HG03060 (cell line): Measurements from ENCODE around the gene POLE3.
"Not testable (repeated sequence)": the region's sequence is repeated elsewhere in the genome, so short reads cannot be mapped to it uniquely, and the experiment has no call there.

Source experiments
- ATAC-seq: cut with Tn5 transposase; IDR thresholded peaks from one replicate; pipeline ENCODE4 v1.9.1; 2021; ENCODE audit warnings: low read depth, moderate number of reproducible peaks; ENCODE audit not compliant: unreplicated experiment

POLE3 gene

DNA sequence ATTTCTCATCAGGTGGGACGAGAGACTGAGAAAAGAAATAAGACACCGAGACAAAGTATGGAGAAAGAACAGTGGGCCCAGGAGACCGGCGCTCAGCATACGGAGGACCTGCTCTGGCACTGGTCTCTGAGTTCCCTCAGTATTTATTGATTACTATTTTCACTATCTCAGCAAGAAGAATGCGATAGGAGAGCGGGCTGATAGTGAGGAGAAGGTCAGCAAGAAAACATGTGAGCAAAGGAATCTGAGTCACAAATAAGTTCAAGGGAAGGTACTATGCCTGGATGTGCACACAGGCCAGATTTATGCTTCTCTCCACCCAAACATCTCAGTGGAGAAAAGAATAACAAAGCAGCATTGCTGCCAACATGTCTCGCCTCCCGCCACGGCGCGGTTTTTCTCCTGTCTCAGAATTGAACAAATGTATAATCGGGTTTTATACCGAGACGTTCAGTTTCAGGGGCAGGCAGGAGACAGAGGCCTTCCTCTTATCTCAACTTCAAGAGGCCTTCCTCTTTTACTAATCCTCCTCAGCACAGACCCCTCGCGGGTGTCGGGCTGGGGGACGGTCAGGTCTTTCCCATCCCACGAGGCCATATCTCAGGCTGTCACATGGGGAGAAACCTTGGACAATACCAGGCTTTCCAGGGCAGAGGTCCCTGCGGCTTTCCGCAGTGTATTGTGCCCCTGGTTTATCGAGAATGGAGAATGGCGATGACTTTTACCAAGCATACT lies 31.2 kb downstream of the POLE3 start:
- ATAC-seq = not testable (repeated sequence)

DNA sequence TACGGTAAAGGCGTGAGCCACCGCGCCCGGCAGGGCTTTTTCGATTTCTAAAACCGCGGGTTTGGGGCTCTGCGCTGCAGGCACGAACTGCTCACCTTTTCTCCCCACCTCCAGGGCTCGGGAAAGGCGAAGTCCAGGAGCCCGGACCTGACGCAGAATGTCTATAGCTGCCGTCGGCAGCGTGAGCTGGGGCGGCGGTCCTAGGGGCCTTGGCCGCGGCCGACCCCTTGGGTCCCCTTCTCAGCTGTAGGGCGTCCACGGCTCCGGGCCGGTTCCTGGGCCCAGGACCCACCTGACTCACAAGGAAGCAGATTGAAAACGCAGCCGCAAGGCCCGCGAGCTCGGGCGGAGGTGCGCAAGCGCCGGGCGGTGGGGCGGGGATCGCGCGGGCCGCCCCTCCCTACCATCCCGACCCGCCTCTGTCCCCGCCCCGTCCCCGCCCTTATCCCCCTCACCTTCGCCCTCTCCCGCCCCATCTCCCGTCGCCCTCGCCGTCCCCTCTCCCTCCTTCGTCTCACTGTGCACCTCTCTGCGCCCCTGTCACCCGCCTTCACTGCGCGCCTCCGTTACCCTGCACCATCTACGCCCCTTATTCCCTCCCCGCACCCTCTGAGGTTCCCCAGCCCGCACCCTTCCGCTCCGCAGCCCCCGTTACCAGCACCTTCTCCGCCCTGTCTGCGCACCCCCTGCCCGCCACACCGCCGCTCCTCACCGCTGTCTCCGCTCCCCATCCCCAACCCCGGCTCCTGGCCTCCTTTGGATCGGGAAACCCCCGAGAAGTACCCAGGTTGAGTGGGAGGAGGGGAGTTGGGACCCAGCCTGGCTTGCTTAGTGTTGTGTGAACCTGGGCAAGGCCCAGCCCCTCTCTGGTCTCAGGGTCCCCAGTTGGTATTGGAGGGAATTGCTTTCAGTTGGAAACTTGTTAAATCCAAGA lies 33.6 kb downstream of the POLE3 start, which contains the start of gene HDHD3:
HDHD3 (minus strand) TSS at position 353 of the 934 bp plus-strand sequence. CDS start 2,632 bp downstream, outside the sequence.
- no peak for ATAC-seq

DNA sequence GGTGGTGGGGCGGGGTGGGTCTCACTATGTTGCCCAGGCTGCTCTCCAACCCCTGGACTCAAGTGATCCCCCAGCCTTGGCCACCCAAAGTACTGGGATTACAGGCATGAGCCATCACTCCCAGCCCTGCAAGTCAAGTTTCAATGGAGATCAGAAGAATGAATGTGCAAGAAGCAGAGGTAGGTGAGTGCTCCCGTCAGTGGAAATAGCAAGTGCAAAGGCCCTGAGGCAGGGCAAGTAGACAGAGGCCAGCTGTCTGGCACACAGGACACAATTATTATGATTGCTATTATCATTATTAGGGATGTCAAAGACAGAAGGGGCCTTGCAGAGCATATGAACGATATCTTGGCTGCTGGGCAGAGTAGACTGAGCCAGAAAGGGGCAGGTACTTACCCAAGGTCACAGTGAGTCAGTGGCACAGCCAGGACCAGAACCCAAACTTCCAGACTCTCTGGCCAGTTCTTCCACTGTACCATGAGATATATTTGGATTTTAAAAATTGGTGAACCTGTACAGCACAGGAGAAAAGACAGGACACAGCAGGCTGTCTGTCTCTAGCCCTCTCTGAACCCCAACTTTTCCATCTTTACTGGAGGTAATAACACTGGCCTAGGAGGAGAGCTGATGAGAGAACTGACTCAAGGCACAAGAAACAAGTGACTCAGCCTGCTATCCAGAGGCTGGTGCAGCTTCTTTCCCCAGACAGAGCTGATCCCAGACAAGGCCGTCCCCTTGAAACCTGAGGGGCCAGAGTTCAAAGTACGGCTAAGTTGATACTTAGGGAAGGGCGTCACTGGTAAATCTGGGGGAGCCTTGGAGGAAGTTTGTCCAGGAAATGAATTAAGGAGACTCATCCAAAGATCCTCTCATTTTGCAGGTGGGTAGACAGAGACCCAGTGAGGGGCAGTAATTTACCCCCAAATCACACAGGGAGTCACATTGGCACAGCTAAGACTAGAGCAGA lies 35.1 kb downstream of the POLE3 start:
- ATAC-seq = no peak

DNA sequence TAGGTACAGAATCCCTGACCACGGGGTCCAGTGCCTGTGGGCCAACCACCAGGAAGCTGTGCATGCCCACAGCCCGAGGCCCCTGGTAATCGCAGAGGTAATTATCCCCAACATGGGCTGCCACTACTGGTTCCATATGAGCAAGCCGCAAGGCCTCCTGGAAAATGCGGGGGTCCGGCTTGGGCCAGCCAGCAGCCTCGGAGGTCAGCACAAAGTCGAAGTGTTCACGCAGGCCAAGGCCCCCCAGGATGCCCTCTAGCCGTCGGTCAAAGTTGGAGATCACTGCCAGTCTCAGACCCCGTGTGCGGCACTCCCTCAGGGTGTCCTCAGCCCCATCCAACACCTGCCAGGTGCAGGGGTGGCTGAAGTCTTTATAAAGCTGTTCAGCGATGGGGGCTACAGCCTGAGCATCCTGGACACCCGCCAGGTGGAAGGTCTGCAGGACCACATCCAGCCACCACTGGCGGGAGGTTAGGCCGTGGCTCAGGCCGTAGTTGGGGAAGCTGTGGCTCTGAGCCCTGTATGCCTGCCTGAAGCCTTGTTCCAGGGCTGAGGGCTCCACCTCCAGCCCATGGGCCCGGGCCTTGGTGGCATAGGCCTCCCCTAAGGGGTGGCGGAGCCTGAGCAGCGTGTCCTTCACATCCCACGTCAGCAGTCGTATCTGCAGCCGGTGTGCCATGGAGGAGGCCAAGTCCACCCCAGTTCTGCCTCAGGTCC lies 36.6 kb downstream of the POLE3 start:
- no peak for ATAC-seq

DNA sequence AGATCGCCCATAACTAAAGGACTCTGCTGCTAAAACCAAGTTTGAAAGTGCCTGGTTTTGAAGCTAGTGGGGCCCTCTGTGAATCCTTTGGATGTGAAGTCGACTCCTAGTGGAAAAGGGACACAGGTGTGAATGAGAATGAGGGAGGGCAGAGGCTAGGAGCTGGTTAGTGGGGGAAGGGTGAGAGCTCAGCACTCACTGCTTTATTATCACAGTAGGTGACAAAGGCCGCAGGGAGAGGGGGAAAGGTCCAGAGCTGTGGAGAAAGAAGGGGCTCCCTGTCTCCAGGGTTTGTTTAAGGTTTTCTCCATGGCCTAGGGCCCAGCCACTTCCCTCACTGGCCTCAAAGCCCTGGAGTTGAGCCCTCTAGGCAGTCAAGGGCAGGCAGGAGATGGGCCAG lies 37.2 kb downstream of the POLE3 start:
- ATAC-seq = no peak

DNA sequence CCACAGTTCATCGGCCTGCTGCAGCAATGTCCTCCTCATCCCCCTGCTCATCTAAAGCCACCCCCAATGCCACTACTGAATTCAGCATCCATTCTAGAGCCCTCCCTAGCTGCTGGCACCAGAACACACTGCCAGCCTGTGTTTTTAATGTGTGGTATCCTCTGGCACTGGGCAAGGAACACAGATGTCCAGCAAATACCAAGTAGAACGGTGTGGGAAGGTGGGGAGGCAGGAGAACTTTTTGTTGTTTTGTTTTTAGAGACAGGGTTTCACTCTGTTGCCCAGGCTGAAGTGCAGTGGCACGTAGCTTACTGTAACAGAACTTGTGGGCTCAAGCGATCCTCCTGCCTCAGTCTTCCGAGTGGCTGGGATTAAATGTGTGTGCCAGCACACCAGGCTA lies 38.4 kb downstream of the POLE3 start:
- ATAC-seq = no peak

DNA sequence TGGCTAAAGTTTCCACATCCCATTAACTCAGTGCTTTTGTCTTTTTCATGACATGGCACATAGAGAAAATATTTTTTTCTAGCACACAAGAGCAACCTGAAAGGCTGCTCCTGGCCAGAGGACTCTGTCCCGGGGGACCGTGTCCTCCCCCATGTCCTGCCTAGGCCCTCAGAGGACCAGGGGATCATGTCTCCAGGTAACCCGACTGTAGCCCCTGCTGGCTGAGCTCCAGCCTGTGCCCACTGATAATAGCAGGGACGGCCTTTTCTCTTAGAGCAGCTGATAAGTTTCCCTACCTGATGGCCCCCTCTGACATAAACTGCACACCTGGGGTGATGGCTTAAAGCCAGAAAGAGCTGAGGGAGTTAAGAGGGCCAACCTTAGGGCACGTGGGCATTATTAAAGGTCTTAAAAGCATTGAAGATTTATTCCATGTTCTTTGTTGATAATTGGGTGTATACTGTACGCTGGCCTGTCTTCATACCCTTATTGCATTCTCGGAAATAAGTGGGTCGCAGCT lies 39.6 kb downstream of the POLE3 start:
- ATAC-seq = no peak

DNA sequence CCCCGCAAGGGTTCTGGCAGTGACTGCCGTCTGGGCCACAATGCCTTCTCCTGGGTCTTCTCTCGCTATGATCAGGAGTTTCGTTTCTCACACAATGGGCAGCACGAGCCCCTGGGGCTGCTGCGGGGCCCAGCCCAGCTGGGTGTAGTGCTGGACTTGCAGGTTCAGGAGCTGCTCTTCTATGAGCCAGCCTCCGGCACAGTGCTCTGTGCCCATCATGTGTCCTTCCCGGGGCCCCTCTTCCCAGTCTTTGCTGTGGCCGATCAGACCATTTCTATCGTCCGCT lies 40.7 kb downstream of the POLE3 start:
- ATAC-seq = no peak

DNA sequence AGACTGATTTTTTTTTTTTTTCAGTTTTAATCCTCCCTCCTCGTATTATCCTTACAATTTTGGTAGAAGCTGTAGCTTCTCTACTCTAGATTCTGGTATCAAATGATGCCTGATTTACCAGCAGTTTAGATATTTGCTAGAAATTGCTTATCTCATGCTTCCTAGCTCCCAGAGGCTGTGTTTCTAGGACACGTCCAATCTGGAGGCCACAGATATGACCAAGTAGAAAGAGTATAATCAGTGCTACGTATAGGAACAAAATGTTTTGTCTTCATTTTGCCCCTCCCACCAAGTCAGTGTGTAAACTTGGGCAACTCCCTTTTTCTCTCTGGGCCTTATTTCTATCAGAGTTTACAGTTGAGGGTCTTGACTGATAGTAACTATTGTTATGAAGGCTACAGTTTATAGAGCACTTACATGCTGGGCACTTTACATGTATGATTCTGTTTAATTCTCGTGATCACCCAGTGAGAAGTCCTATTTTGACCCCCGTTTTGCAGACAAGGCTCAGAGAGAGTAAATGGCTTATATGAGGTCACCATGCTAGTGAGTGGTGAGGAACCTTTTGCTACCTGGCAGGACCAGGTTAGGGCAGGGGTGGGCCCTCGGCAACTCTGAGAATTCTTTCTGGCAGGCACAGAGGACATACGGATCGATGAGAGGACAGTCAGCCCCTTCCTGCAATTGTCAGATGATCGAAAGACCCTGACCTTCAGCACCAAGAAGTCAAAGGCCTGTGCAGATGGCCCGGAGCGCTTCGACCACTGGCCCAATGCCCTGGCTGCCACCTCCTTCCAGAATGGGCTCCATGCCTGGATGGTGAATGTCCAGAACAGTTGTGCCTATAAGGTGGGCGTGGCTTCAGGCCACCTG lies 41.3 kb downstream of the POLE3 start:
- no peak for ATAC-seq

DNA sequence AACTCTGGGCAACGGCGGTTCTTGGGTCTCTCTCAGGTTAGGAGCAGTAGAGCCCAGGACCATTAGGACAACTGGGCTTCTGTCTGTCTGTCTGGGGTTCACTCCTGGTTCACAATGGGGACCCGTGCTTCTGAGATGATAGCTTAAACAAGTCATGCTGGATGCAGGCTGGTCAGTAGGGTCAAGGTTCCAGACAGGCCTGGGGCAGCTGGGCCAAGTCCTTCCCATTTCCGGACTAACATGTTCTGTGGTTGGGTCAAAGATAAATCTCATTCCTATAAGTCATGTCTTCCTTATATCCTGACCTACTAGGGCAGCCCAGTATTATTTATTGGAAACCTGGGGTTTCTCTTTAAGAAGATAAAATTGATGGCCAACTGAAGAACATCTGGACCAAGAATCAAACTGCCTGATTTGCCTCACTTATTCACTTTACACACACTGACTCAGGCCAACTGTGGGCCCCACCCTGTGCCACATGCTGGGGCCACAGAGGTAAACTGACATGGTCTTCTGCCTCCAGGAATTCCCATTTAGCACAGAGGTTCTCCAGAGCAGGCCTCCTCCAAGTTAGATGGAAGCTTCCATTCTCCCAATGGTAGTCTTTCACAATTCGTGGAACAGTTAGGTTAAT lies 42.0 kb downstream of the POLE3 start:
- no peak for ATAC-seq

DNA sequence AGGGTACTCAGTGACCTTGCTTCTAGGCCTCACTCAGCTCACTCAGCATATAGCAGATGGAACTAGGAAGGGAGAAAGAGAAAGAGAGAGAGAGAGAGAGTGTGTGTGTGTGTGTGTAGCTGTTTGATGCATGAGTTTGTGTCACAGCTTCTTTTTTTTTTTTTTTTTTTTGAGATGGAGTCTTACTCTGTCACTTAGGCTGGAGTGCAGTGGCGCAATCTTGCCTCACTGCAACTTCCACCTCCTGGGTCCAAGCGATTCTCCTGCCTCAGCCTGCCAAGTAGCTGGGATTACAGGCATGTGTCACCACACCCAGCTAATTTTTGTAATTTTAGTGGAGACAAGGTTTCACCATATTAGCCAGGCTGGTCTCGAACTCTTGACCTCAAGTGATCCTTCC lies 44.8 kb downstream of the POLE3 start:
- ATAC-seq = not testable (repeated sequence)

DNA sequence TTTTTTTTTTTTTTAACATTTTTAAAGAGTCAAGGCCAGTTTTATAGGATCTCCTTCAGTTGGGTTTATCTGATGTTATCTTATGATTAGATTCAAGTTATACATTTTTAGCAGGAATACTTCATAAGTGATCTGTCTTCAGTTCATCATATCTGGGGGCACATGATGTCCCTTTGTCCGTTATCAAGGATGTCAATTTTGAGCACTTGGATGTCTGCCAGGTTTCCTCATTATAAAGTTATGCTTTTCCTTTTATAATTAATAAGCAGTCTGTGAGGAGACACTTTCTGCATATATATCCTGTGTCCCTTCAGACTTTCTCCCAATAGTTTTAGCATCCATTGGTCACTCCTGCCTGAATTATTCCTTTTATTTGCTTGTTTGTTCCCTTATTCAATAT lies 45.5 kb downstream of the POLE3 start:
- ATAC-seq = no peak

DNA sequence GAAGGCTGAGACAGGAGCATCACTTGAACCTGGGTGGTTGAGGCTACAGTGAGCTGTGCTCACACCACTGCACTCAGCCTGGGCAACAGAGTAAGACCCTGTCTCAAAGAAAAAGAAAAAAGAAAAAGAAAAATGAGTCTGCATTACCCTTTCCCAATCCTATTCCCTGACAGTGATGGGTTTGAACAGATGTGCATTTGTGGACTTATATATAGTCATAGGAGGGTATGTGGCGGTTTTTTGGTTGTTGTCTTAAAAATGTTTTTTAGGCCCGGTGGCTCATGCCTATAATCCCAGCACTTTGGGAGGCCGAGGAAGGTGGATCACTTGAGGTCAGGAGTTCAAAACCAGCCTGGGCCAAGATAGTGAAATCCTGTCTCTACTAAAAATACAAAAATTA lies 47.1 kb downstream of the POLE3 start:
- no peak for ATAC-seq

DNA sequence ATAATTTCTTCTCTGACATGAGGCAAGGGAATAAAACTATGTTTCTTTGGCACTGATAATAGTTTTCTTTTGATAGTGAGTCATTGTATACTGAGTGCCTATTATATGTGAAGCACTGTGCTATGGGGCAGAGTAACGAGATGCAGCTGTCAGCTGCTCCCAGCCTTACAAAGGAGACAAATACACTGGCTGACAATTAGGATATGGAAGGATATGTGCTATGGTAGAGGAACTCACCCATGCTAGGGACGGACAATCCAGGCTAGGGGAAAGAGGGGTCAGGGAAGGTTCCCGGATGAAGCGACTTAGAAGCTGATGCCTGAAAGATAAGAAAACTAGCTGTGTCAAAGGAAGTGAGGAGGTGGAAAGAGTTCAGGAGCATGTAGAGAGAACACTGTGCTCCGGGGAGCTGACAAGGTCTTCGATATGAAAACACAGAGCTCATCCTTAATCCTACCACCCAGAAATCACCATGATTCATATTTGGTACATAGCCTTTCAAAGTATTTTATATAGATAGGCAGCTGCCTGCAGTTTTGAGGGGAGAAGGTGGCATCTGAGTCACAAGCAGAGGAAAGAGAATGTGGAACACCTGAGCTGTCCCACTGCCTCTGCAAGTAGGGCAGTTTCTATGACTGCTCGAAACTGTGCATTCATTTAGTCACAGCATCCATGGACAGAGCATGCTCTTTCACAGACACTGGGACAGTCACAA lies 49.0 kb downstream of the POLE3 start:
- no peak for ATAC-seq

DNA sequence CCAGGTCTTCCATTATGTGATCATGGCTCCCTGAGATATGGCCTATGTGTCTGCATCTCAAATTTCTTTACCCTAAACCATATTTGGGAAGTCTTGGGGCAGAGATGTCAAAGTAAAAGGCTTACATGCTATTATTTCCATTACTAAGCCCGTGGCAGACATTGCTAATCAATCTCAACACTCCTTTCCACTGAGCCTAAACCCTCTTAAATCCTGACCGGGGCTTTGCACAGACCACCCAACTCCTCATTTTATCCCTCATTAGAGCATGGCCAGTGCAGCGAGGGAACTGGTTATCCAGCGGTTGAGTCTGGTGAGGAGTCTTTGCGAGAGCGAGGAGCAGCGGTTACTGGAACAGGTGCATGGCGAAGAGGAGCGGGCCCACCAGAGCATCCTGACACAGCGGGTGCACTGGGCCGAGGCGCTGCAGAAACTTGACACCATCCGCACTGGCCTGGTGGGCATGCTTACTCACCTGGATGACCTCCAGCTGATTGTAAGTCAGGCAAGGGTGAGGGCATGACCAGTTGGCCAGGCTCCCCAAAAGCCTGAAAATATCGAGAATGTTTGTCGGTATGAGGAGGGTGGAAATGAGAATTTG lies 50.1 kb downstream of the POLE3 start:
- no peak for ATAC-seq

DNA sequence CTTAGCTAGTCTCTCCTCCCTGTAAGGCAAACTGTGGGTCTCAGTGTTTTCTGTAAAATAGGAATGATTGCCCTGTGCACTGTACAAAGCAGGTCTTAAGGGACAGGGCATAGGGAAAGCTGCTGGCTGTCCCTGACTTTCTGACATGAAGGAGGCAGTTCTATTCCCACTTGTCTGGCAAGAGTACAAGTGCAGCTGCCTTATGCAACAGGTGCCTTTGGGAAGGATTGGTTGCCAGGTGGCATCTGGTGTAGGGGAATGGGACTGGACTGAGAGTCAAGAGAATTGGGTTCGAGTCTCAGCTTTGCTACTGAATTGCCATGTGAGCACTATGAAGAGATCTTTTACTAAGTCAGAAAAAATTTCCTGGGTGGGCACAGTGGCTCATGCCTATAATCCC lies 51.1 kb downstream of the POLE3 start:
- no peak for ATAC-seq
